HL-60 (cell line): Measurements from ENCODE around the gene PODNL1.
"Not testable (repeated sequence)": the region's sequence is repeated elsewhere in the genome, so short reads cannot be mapped to it uniquely, and the experiment has no call there.

Source experiments
- DNase-seq, 2 experiments: peaks; one replicate each; pipeline ENCODE4 v3.0.0-alpha.2; 2010 to 2020; ENCODE audit warnings: low read depth in 1 of 2, low spot score in 1 of 2
- H3K27ac ChIP-seq: fragments of 250-450 bp; sonication (Bioruptor Pico); replicated peaks from 2 replicates; pipeline ENCODE4 v1.5.1; 2020; ENCODE audit warnings: mild to moderate bottlenecking, moderate library complexity
- H3K27me3 ChIP-seq: fragments of 250-450 bp; sonication (Bioruptor Pico); 2 replicates; pipeline ENCODE4 v1.5.1; 2021; ENCODE audit warnings: mild to moderate bottlenecking, moderate library complexity; ENCODE audit not compliant: insufficient read depth, poor library complexity, severe bottlenecking
- H3K4me3 ChIP-seq: replicated peaks from 2 replicates; pipeline ENCODE4 v1.5.1; 2011; ENCODE audit warnings: mild to moderate bottlenecking, control low read depth, low read length; ENCODE audit not compliant: insufficient read depth
- GABPA ChIP-seq: IDR thresholded peaks from 2 replicates; pipeline ENCODE4 v1.6.1; 2012; ENCODE audit warnings: low read depth
- POLR2AphosphoS5 ChIP-seq: IDR thresholded peaks from 2 replicates; pipeline ENCODE4 v1.6.1; 2012; ENCODE audit warnings: low read depth
- SPI1 ChIP-seq: IDR thresholded peaks from 2 replicates; pipeline ENCODE4 v1.6.1; 2012; ENCODE audit warnings: low read depth, mild to moderate bottlenecking, borderline replicate concordance
- TF ChIP-seq, protein P1 (sequence below): IDR thresholded peaks from 2 replicates; pipeline ENCODE4 v1.6.1; 2012; ENCODE audit warnings: low read depth; ENCODE audit not compliant: insufficient replicate concordance
- TF ChIP-seq, protein P2 (sequence below): IDR thresholded peaks from one replicate; pipeline ENCODE4 v1.5.1; 2011; ENCODE audit warnings: low read length, control low read depth, inconsistent platforms; ENCODE audit not compliant: insufficient read depth

The PODNL1 gene

DNA sequence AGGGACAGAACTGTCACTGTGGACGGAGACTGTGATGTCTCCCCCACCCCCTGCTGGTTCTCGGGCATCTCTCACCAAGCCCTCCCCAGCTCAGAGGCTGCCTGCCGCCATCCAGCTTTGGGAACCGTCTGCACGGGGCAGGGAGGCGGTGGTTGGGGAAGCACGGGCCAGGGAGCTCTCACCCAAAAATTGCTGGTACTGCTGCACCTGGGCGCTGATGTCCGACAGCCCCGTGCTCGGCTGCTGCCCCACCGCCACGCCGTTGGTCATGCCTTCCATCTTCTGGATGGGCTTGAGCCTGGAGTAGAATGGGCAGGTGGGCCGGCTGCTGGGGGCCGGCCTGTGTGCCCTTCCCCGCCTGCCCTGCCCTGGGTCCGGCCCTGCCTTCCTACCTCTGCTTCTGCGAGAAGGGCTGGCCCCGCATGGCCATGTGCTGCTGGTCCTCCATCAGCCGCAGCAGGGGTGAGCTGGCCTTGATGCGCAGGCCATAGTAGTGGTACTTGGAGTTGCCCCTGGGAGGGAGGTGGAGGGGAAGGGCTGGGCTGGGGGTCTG is 30.2 kb upstream of the PODNL1 start:
- TF ChIP-seq GABPA (no peak), SPI1 (no peak), POLR2AphosphoS5 (no peak)
- TF ChIP-seq, protein P1, sequence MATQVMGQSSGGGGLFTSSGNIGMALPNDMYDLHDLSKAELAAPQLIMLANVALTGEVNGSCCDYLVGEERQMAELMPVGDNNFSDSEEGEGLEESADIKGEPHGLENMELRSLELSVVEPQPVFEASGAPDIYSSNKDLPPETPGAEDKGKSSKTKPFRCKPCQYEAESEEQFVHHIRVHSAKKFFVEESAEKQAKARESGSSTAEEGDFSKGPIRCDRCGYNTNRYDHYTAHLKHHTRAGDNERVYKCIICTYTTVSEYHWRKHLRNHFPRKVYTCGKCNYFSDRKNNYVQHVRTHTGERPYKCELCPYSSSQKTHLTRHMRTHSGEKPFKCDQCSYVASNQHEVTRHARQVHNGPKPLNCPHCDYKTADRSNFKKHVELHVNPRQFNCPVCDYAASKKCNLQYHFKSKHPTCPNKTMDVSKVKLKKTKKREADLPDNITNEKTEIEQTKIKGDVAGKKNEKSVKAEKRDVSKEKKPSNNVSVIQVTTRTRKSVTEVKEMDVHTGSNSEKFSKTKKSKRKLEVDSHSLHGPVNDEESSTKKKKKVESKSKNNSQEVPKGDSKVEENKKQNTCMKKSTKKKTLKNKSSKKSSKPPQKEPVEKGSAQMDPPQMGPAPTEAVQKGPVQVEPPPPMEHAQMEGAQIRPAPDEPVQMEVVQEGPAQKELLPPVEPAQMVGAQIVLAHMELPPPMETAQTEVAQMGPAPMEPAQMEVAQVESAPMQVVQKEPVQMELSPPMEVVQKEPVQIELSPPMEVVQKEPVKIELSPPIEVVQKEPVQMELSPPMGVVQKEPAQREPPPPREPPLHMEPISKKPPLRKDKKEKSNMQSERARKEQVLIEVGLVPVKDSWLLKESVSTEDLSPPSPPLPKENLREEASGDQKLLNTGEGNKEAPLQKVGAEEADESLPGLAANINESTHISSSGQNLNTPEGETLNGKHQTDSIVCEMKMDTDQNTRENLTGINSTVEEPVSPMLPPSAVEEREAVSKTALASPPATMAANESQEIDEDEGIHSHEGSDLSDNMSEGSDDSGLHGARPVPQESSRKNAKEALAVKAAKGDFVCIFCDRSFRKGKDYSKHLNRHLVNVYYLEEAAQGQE = no peak
- TF ChIP-seq, protein P2, sequence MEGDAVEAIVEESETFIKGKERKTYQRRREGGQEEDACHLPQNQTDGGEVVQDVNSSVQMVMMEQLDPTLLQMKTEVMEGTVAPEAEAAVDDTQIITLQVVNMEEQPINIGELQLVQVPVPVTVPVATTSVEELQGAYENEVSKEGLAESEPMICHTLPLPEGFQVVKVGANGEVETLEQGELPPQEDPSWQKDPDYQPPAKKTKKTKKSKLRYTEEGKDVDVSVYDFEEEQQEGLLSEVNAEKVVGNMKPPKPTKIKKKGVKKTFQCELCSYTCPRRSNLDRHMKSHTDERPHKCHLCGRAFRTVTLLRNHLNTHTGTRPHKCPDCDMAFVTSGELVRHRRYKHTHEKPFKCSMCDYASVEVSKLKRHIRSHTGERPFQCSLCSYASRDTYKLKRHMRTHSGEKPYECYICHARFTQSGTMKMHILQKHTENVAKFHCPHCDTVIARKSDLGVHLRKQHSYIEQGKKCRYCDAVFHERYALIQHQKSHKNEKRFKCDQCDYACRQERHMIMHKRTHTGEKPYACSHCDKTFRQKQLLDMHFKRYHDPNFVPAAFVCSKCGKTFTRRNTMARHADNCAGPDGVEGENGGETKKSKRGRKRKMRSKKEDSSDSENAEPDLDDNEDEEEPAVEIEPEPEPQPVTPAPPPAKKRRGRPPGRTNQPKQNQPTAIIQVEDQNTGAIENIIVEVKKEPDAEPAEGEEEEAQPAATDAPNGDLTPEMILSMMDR = no peak
- no peaks in the 10 kb centered on the region for H3K27me3 ChIP-seq
- H3K27ac ChIP-seq = no peak overlapping the region
- no peak overlapping the region for H3K4me3 ChIP-seq
- no peak for DNase-seq

DNA sequence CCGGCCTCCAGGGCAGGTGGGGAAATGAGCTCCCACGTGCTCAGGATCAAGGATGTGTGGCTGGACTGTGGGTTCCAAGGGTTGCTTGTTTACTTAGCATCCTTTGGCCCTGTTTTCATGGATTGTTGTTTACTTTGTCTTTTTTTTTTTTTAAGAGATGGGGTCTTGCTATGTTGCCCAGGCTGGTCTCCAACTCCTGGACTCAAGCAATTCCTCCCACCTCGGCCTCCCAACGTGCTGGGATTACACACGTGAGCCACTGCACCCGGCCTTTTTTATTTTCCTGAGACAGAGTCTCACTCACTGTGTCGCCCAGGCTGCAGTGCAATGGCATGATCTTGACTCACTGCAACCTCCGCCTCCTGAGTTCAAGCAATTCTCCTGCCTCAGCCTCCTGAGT is 29.0 kb upstream of the PODNL1 start:
- DNase-seq, H3K4me3 ChIP-seq, H3K27ac ChIP-seq, H3K27me3 ChIP-seq: not testable (repeated sequence)

DNA sequence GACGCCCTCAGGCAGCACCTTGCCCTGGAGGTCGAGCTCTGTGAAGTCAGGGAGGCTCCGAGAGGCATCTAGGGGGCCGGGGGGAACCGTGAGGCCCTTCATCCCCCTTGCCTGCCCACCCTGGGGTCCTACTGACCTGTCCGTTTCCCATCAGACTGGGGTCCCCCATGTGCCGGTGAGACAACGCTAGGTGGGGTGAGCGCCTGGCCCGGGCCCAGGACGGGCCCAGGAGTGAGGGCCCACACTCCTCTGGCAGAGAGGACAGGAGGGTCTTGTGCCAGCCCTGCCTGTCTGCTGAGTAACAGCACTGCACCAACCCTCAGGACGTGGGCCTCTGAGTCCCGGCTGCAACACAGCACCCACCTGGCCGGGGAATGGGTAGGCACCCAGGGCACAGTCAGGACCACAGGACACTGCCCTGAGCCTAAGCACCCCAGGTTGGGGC is 28.5 kb upstream of the PODNL1 start:
- Histone ChIP-seq H3K4me3 (no peak overlapping the region), H3K27me3 (no peaks in the 10 kb centered on the region), H3K27ac (no peak overlapping the region)
- TF ChIP-seq POLR2AphosphoS5 = no peak
- TF ChIP-seq, protein P1 = no peak
- TF ChIP-seq, protein P2 = no peak
- no peak for TF ChIP-seq GABPA
- no peak for TF ChIP-seq SPI1
- no peak for DNase-seq

DNA sequence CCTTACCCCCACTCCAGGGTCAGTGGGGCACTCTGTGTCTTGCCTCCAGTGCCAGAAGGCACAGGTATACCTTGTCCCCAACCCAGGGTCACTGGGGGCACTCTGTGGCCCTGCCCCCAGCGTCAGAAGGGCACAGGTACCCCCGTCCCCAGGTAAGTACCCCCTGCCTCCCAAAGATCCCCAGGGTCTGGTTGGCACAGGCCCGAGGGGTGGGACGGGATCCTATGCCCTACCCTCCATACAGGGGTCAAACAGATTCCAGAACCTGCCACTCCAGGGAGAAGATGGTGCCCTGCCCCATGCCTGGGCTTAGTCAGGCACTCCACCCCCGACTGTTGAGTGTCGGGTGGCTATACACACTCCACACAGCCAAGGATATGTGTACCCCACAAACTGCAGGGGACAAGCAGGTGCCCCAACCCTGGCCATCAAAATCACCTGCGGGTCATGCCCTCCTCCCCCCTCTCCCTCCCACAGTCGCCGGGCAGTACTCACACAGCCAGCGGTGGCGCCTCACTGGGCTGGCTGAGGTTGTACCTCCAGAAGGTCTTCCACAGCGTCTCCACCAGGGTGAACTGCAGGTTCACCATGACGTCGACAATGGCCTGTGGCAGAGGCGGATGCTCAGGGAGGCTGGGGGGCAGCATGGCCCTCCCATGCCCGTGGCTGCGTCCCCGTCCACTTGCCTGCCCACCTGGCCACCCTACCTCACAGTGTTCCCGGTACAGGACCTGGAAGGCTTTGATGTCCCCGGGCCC is 27.9 kb upstream of the PODNL1 start:
- Histone ChIP-seq H3K27me3 (no peaks in the 10 kb centered on the region), H3K4me3 (no peak overlapping the region), H3K27ac (no peak overlapping the region)
- TF ChIP-seq POLR2AphosphoS5 = no peak
- no peak for TF ChIP-seq SPI1
- no peak for TF ChIP-seq GABPA
- TF ChIP-seq, protein P1 = no peak
- TF ChIP-seq, protein P2 = no peak
- no peak for DNase-seq
